Body of pancreas (tissue), 4 donors: ENCODE data around the gene CENPQ. TPM values are rescaled to one million over a fixed set of nuclear protein-coding genes. Genes with fewer than 3 reads are reported as not detected.
A peak's percentile ranks its signal among the peaks of the same experiment; 100 is the strongest.

Source experiments
- ATAC-seq: fragments of 150-250 bp; one replicate; pipeline ENCODE4 v1.9.1; 2016
- DNase-seq, 4 donors: peaks; one replicate each; pipeline ENCODE4 v3.0.0-alpha.2; 2019
- H3K27ac ChIP-seq, 4 donors: fragments of 200-600 bp; sonication (generic); 1 replicate in 3 of 4; 2 replicates in 1 of 4; pipeline versions ENCODE4 v1.5.1 to v1.6.1; 2016 to 2019; ENCODE audit warnings: mild to moderate bottlenecking in 1 of 4, mixed read lengths in 1 of 4, moderate library complexity in 1 of 4
- H3K27me3 ChIP-seq, 2 donors: fragments of 200-600 bp; sonication (generic); one replicate each; pipeline ENCODE4 v1.6.0; 2016; ENCODE audit warnings: mild to moderate bottlenecking in 1 of 2
- H3K36me3 ChIP-seq, 2 donors: fragments of 200-600 bp; sonication (generic); replicated peaks in 1 of 2; 2 replicates each; pipeline ENCODE4 v1.5.1; 2016; ENCODE audit warnings: low read depth in 2 of 2; ENCODE audit not compliant: insufficient read depth in 1 of 2
- H3K4me1 ChIP-seq: fragments of 200-600 bp; sonication (generic); one replicate; pipeline ENCODE4 v1.6.0; 2016
- H3K4me3 ChIP-seq, 2 donors: fragments of 200-600 bp; sonication (generic); 1 replicate in 1 of 2; 2 replicates in 1 of 2; pipeline ENCODE4 v1.5.1; 2016 to 2019
- H3K9me3 ChIP-seq, 3 donors: fragments of 200-600 bp; sonication (generic); 1 replicate in 2 of 3; 2 replicates in 1 of 3; pipeline ENCODE4 v1.5.1; 2016
- POLR2A ChIP-seq, 3 donors: fragments of 450-650 bp; IDR thresholded peaks; one replicate each; pipeline ENCODE4 v1.6.1; 2016; ENCODE audit warnings: antibody characterized with exemption in 3 of 3, mild to moderate bottlenecking in 2 of 3
- WGBS, 2 donors: methylation state at CpG; one replicate each; pipeline ENCODE4 v1.1.5; 2017; 5-methylcytosine and 5-hydroxymethylcytosine counted together
- intact Hi-C: fragments of 100-400 bp; cut with DNase I; formaldehyde crosslinking; loops from one replicate; pipeline ENCODE4 v1.15.1; 2023
- total RNA-seq, 2 donors: library from RNA; depleted of rRNA; stranded (reverse); fragments of >200 nt; gene quantifications; one replicate each; pipeline ENCODE4 v1.1.0, GENCODE V29; 2016
- TF ChIP-seq, protein P1 (sequence below), 7 experiments: fragments of 450-650 bp in 4 of 7; fragments of 200-600 bp in 3 of 7; sonication (generic) in 3 of 7; IDR thresholded peaks; one replicate each; pipeline ENCODE4 v1.5.1; 2016 to 2019; ENCODE audit warnings: antibody characterized with exemption in 7 of 7

Gene CENPQ
- total RNA-seq, 2 donors from 2014 or later, result 0.66 to 1.8 TPM

DNA sequence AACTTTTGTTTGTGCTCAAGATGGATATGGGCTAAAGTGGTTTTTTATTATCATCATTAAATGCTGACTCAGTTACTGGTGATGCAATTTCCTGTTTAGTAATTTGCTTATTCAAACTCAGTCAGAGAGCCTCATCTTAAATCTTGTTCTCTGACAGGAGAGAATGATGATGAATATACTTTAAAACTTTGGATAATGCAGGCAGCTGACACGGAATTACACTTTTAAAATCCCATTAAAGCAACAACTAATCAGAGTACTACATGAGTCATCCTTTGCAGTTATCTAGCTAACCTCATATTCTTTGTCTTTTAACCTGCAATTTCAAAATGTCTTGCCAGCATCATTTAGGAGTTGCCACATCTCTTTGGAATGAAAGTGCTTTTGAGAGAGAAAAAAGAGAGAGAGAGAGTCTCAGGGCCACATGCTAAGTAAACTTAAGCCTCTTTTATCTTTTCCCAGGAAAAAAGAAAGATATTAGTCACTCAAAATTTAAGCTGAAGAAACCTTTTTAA lies 78.1 kb downstream of the CENPQ start:
- Histone ChIP-seq H3K36me3 (no peaks in the 10 kb centered on the region), H3K4me1 (peaks cover 13% of the 10 kb centered on the region), H3K27me3 (no peaks in the 10 kb centered on the region), H3K9me3 (peaks cover 0 to 3% (median 0%) of the 10 kb centered on the region in 3 donors), H3K27ac (peak overlapping the region in 1 of 4 donors; percentile 17), H3K4me3 (no peak overlapping the region)
- intact Hi-C loops, result no loop called here
- DNase-seq (no peak), ATAC-seq (no peak)
- WGBS, 2 donors, result 19 to 22% methylated on average over 1 of the region's 1 CpG
- TF ChIP-seq, protein P1, sequence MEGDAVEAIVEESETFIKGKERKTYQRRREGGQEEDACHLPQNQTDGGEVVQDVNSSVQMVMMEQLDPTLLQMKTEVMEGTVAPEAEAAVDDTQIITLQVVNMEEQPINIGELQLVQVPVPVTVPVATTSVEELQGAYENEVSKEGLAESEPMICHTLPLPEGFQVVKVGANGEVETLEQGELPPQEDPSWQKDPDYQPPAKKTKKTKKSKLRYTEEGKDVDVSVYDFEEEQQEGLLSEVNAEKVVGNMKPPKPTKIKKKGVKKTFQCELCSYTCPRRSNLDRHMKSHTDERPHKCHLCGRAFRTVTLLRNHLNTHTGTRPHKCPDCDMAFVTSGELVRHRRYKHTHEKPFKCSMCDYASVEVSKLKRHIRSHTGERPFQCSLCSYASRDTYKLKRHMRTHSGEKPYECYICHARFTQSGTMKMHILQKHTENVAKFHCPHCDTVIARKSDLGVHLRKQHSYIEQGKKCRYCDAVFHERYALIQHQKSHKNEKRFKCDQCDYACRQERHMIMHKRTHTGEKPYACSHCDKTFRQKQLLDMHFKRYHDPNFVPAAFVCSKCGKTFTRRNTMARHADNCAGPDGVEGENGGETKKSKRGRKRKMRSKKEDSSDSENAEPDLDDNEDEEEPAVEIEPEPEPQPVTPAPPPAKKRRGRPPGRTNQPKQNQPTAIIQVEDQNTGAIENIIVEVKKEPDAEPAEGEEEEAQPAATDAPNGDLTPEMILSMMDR (IDR thresholded peaks at IDR 0.05), result no peak
- no peak for TF ChIP-seq POLR2A (IDR thresholded peaks at IDR 0.05)

DNA sequence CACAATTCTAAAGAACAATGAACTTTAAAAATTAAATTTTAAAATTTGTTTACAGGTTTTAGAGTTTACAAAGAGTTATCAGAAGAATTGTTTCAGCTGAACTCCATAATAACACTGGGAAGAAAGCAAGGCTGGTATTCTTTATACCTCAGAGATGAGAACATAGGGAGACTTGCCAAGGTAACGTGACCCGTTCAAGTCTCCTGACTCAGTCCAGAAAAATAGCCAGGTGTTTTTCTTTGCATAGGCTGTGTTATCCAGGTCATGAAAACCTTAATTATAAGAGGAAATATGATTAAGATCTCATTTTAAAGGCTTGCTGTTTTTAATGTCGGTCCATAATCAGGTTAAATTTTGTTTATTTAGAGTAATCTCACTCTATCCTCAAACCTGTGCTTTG lies 78.8 kb downstream of the CENPQ start:
- no peaks in the 10 kb centered on the region for H3K36me3 ChIP-seq
- DNase-seq (peak in 3 of 4 donors; percentile 31 to 50 (median 33)), ATAC-seq (peak; percentile 52)
- intact Hi-C loops, result no loop called here
- 18 to 22% methylated on average over 3 of the region's 3 CpGs for WGBS, 2 donors
- H3K4me1 ChIP-seq, result peaks cover 13% of the 10 kb centered on the region
- peak overlapping the region in 1 of 4 donors; percentile 17 for H3K27ac ChIP-seq
- TF ChIP-seq POLR2A (IDR thresholded peaks at IDR 0.05), result no peak
- TF ChIP-seq, protein P1 (IDR thresholded peaks at IDR 0.05), result no peak
- H3K9me3 ChIP-seq, result peaks cover 0 to 3% (median 0%) of the 10 kb centered on the region in 3 donors
- H3K4me3 ChIP-seq, result no peak overlapping the region
- no peaks in the 10 kb centered on the region for H3K27me3 ChIP-seq

Other genes with a start within 250 kb of the CENPQ start
- gene MMUT, start 117 bp upstream of the CENPQ start, total RNA-seq, result 10 to 100 TPM in 1 of 2 donors, 1 to 10 TPM in 1; 8.3 to 10.5 TPM
- not detected for gene GLYATL3, start 36.6 kb downstream of the CENPQ start, total RNA-seq
- 10 to 100 TPM; 11.4 to 20.8 TPM for gene C6orf141, start 87.3 kb downstream of the CENPQ start, total RNA-seq
- gene RHAG, start 173.5 kb downstream of the CENPQ start, total RNA-seq, result not detected